HS-5 (cell line): Measurements from ENCODE around the gene ACTR3C.
"Not testable (repeated sequence)": the region's sequence is repeated elsewhere in the genome, so short reads cannot be mapped to it uniquely, and the experiment has no call there.

Experiments used
- DNase-seq: peaks from one replicate; pipeline ENCODE4 v3.0.0-alpha.2; 2012; ENCODE audit warnings: low read depth

ACTR3C gene

GRCh38 chr7:150313870-150314269 is 9.5 kb downstream of the ACTR3C start:
- no peak for DNase-seq

- DNase-seq: no peak
Measured at GRCh38 chr7:150313367-150313809, 10.0 kb downstream of the ACTR3C start.

- peak; percentile 47 for DNase-seq
Measured at GRCh38 chr7:150312649-150313366, 10.5 kb downstream of the ACTR3C start.

GRCh38 chr7:150311711-150312110 is 11.6 kb downstream of the ACTR3C start:
- DNase-seq: no peak

- DNase-seq: no peak
Measured at GRCh38 chr7:150311146-150311545, 12.2 kb downstream of the ACTR3C start.

- no peak for DNase-seq
Measured at GRCh38 chr7:150308575-150308974, 14.8 kb downstream of the ACTR3C start.

GRCh38 chr7:150307904-150308303 is 15.4 kb downstream of the ACTR3C start:
- no peak for DNase-seq

GRCh38 chr7:150307129-150307528 is 16.2 kb downstream of the ACTR3C start:
- no peak for DNase-seq

- DNase-seq: not testable (repeated sequence)
Measured at GRCh38 chr7:150306377-150306776, 17.0 kb downstream of the ACTR3C start.

- not testable (repeated sequence) for DNase-seq
Measured at GRCh38 chr7:150305903-150306284, 17.5 kb downstream of the ACTR3C start.

GRCh38 chr7:150305259-150305902 is 18.0 kb downstream of the ACTR3C start:
- DNase-seq: not testable (repeated sequence)

GRCh38 chr7:150304499-150305258 is 18.7 kb downstream of the ACTR3C start:
- DNase-seq: not testable (repeated sequence)

GRCh38 chr7:150302908-150303310 is 20.4 kb downstream of the ACTR3C start:
- DNase-seq: not testable (repeated sequence)

- DNase-seq: not testable (repeated sequence)
Measured at GRCh38 chr7:150297978-150298377, 25.4 kb downstream of the ACTR3C start.

- not testable (repeated sequence) for DNase-seq
Measured at GRCh38 chr7:150296802-150297201, 26.5 kb downstream of the ACTR3C start.

- DNase-seq: not testable (repeated sequence)
Measured at GRCh38 chr7:150295614-150296013, 27.7 kb downstream of the ACTR3C start.

- DNase-seq: not testable (repeated sequence)
Measured at GRCh38 chr7:150295027-150295426, 28.3 kb downstream of the ACTR3C start.

GRCh38 chr7:150290317-150290716 is 33.0 kb downstream of the ACTR3C start:
- not testable (repeated sequence) for DNase-seq

GRCh38 chr7:150288816-150289215 is 34.5 kb downstream of the ACTR3C start:
- DNase-seq: not testable (repeated sequence)

- not testable (repeated sequence) for DNase-seq
Measured at GRCh38 chr7:150287815-150288214, 35.5 kb downstream of the ACTR3C start.

- DNase-seq: not testable (repeated sequence)
Measured at GRCh38 chr7:150285849-150286754, 37.2 kb downstream of the ACTR3C start.

- not testable (repeated sequence) for DNase-seq
Measured at GRCh38 chr7:150283608-150284007, 39.7 kb downstream of the ACTR3C start.
